ENCODE data around the gene ALDH1A3. TPM values are rescaled to one million over a fixed set of nuclear protein-coding genes. Genes with fewer than 3 reads are reported as not detected.

The ALDH1A3 gene
- total and polyA plus RNA-seq, 2 donors (not counting 1 experiment from before 2014, with no cell fraction given): 4.2 to 32.5 TPM

GRCh38 chr15:100875495-100875894 lies 4.1 kb upstream of the ALDH1A3 start:
- H3K9ac ChIP-seq (ENCODE audit: insufficient read depth, low read length): no peak overlapping the region
- no peaks in the 10 kb centered on the region for H3K4me1 ChIP-seq (ENCODE audit: control insufficient read depth, extremely low read depth, insufficient read depth, low read length)
- H3K4me3 ChIP-seq (replicated peaks in 1 of 4; ENCODE audit: control extremely low read depth in 1 of 4, insufficient read depth in 1 of 4, low read depth in 3 of 4, low read length in 4 of 4): no peak overlapping the region
- H3K4me2 ChIP-seq (ENCODE audit: extremely low read depth, insufficient read depth, low read length): no peak overlapping the region
- no peaks in the 10 kb centered on the region for H3K36me3 ChIP-seq (ENCODE audit: control insufficient read depth, insufficient read depth, low read length)
- DNase-seq (ENCODE audit: low read depth in 2 of 2): no peak
- peaks cover 25% of the 10 kb centered on the region for H3K27me3 ChIP-seq (ENCODE audit: control insufficient read depth, insufficient read depth, low read length)
- no peak for TF ChIP-seq CTCF (conservative IDR thresholded peaks at IDR 0.05 in 1 of 2, IDR thresholded peaks at IDR 0.05 in 1 of 2; ENCODE audit: low read depth in 1 of 2, low read length in 2 of 2)
- H3K9me3 ChIP-seq (ENCODE audit: control insufficient read depth, insufficient read depth, low read depth, low read length): no peaks in the 10 kb centered on the region
- H4K20me1 ChIP-seq (ENCODE audit: control insufficient read depth, extremely low read depth, insufficient read depth, low read length): no peaks in the 10 kb centered on the region
- H3K27ac ChIP-seq (ENCODE audit: insufficient read depth, low read length): no peak overlapping the region
- H2AFZ ChIP-seq (ENCODE audit: low read length): no peak overlapping the region
- no peaks in the 10 kb centered on the region for H3K79me2 ChIP-seq (ENCODE audit: control insufficient read depth, insufficient read depth, low read length)

GRCh38 chr15:100875976-100876375 lies 3.7 kb upstream of the ALDH1A3 start:
- TF ChIP-seq EZH2 (IDR thresholded peaks at IDR 0.05; ENCODE audit: low read length, missing control alignments) (no peak), CTCF (conservative IDR thresholded peaks at IDR 0.05 in 1 of 2, IDR thresholded peaks at IDR 0.05 in 1 of 2; ENCODE audit: low read depth in 1 of 2, low read length in 2 of 2) (no peak)
- Histone ChIP-seq H3K4me2 (ENCODE audit: extremely low read depth, insufficient read depth, low read length) (no peak overlapping the region), H3K9ac (ENCODE audit: insufficient read depth, low read length) (no peak overlapping the region), H3K79me2 (ENCODE audit: control insufficient read depth, insufficient read depth, low read length) (no peaks in the 10 kb centered on the region), H3K4me3 (replicated peaks in 1 of 4; ENCODE audit: control extremely low read depth in 1 of 4, insufficient read depth in 1 of 4, low read depth in 3 of 4, low read length in 4 of 4) (no peak overlapping the region), H2AFZ (ENCODE audit: low read length) (no peak overlapping the region), H4K20me1 (ENCODE audit: control insufficient read depth, extremely low read depth, insufficient read depth, low read length) (no peaks in the 10 kb centered on the region), H3K9me3 (ENCODE audit: control insufficient read depth, insufficient read depth, low read depth, low read length) (no peaks in the 10 kb centered on the region), H3K4me1 (ENCODE audit: control insufficient read depth, extremely low read depth, insufficient read depth, low read length) (no peaks in the 10 kb centered on the region), H3K36me3 (ENCODE audit: control insufficient read depth, insufficient read depth, low read length) (no peaks in the 10 kb centered on the region), H3K27ac (ENCODE audit: insufficient read depth, low read length) (no peak overlapping the region), H3K27me3 (ENCODE audit: control insufficient read depth, insufficient read depth, low read length) (peaks cover 25% of the 10 kb centered on the region)
- DNase-seq (ENCODE audit: low read depth in 2 of 2): no peak

GRCh38 chr15:100877551-100877950 lies 2.1 kb upstream of the ALDH1A3 start:
- TF ChIP-seq EZH2 (IDR thresholded peaks at IDR 0.05; ENCODE audit: low read length, missing control alignments): no peak
- no peak for TF ChIP-seq CTCF (conservative IDR thresholded peaks at IDR 0.05 in 1 of 2, IDR thresholded peaks at IDR 0.05 in 1 of 2; ENCODE audit: low read depth in 1 of 2, low read length in 2 of 2)

More at GRCh38 chr15:100877551-100877950, 2.1 kb upstream of the ALDH1A3 start:
- H3K27me3 ChIP-seq (ENCODE audit: control insufficient read depth, insufficient read depth, low read length): peaks cover 33% of the 10 kb centered on the region
- no peak overlapping the region for H3K27ac ChIP-seq (ENCODE audit: insufficient read depth, low read length)
- no peaks in the 10 kb centered on the region for H4K20me1 ChIP-seq (ENCODE audit: control insufficient read depth, extremely low read depth, insufficient read depth, low read length)
- no peak overlapping the region for H3K4me2 ChIP-seq (ENCODE audit: extremely low read depth, insufficient read depth, low read length)
- no peak overlapping the region for H3K4me3 ChIP-seq (replicated peaks in 1 of 4; ENCODE audit: control extremely low read depth in 1 of 4, insufficient read depth in 1 of 4, low read depth in 3 of 4, low read length in 4 of 4)
- no peaks in the 10 kb centered on the region for H3K9me3 ChIP-seq (ENCODE audit: control insufficient read depth, insufficient read depth, low read depth, low read length)
- H3K9ac ChIP-seq (ENCODE audit: insufficient read depth, low read length): no peak overlapping the region
- H3K36me3 ChIP-seq (ENCODE audit: control insufficient read depth, insufficient read depth, low read length): no peaks in the 10 kb centered on the region
- H3K4me1 ChIP-seq (ENCODE audit: control insufficient read depth, extremely low read depth, insufficient read depth, low read length): no peaks in the 10 kb centered on the region
- H2AFZ ChIP-seq (ENCODE audit: low read length): no peak overlapping the region
- no peaks in the 10 kb centered on the region for H3K79me2 ChIP-seq (ENCODE audit: control insufficient read depth, insufficient read depth, low read length)
- no peak for DNase-seq (ENCODE audit: low read depth in 2 of 2)
